Fibroblast of skin of abdomen (primary cell): Measurements from ENCODE around the gene HERPUD1.
A peak's percentile ranks its signal among the peaks of the same experiment; 100 is the strongest.
"Not testable (repeated sequence)": the region's sequence is repeated elsewhere in the genome, so short reads cannot be mapped to it uniquely, and the experiment has no call there.

Experiments
- DNase-seq: peaks from one replicate; pipeline ENCODE4 v3.0.0-alpha.2; 2013

Gene HERPUD1

GRCh38 chr16:56961851-56962281, 29.9 kb downstream of the HERPUD1 start, which contains the start of gene CETP:
TSS of gene CETP (plus strand) at chr16:56961950. CDS start at chr16:56961980, 30 bp downstream.
- no peak for DNase-seq

- DNase-seq, result peak; percentile 63
Measured at GRCh38 chr16:56964243-56965148, 32.6 kb downstream of the HERPUD1 start.

- DNase-seq, result no peak
Measured at GRCh38 chr16:56965149-56966092, 33.5 kb downstream of the HERPUD1 start.

DNA sequence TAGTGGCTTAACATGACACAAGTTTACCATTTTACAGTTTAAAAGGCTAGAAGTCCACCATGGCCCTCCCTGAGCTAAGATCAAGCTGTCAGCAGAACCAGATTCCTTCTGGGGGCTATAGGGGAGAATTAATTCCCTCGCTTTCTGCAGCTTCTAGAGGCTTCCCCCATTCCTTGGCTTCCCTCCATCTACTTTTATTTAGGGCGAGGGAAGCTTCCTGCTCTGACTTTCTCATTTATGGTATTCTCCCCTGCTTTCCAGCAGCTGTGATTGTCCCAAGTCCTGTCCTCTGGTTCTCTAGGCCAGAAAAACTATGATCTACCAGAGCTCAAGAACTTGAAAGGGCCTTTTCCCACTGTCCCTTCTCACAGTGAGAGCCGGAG, 34.1 kb downstream of the HERPUD1 start:
- DNase-seq, result no peak

- DNase-seq, result peak; percentile 47
Measured at GRCh38 chr16:56967733-56968132, 35.8 kb downstream of the HERPUD1 start.

DNA sequence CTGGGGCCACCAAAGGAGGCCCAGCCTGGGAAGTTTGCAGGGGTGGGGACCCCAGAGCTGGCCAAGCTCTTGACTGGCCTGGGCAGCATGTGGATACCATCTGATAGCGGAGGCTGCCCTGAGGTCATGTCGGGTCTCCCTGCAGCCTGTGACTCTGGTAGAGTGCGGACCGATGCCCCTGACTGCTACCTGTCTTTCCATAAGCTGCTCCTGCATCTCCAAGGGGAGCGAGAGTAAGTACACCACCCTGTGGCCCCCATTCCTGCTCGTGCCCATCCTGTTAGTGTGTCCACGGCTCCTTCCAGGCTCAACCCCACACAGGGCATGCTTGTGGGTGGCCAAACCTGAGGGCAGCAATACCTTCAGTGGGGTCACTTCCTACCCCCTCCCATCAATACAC, 37.8 kb downstream of the HERPUD1 start:
- no peak for DNase-seq

GRCh38 chr16:56970934-56971767, 39.2 kb downstream of the HERPUD1 start:
- DNase-seq, result no peak

GRCh38 chr16:56971768-56972043, 39.8 kb downstream of the HERPUD1 start:
- no peak for DNase-seq

DNA sequence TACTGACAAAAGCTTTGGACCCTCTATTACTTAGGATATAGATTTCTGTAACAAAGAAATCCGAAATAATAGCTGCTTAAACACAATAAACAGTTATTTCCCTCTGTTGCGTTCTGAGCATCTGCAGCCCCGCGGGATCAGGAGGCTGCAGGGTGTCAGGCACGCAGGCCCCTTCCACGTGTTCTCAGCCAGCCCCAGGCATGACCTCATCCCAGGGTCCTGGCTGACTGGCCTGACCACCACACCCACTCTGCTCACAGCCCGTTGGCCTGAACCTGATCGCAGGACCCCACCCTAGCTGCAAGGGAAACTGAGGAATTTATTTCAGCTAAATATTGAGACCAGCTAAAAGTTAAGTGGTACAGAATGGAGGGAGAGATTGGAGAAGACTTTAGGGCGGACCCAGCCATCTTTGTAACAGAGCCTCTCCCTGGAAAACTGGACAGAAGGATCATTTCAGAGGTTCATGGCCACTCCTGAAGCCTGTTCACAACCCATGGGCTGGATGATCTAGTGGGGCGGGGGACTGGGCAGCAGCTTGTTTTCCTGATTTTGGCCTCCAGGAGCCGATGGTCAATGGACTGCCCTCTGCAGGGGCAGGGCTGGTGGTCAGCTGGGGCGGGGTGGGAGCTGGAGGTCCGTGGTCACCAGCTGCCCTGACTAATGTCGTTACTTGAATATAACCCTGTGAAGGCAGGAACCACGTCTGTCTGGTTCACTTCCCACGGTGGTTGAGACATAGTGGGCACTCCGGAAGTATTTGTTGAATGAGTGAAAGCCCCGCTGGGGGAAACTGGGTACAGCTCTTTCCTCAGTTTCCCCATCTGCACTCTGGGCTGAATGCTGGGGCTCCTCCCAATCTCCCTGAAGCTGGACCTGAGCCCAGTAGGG, 40.7 kb downstream of the HERPUD1 start:
- no peak for DNase-seq

GRCh38 chr16:56973294-56973689, 41.4 kb downstream of the HERPUD1 start:
- no peak for DNase-seq

DNA sequence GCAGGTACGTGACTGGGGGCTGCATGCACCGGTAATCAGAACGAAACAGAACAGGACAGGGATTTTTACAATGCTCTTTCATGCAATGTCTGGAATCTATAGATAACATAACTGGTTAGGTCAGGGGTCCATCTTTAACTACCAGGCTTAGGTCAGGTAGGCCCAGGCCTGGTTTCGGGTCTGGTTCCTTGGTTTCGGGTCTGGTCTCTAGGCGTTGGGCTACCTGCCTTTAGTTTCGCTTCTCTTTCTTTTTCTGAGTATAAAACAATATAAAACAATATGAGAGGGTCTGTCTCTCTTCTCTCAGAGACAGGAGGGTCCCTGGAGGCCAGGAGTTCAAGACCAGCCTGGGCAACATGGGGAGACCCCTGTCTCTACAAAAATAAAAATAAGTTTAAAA, 42.0 kb downstream of the HERPUD1 start:
- DNase-seq, result not testable (repeated sequence)

DNA sequence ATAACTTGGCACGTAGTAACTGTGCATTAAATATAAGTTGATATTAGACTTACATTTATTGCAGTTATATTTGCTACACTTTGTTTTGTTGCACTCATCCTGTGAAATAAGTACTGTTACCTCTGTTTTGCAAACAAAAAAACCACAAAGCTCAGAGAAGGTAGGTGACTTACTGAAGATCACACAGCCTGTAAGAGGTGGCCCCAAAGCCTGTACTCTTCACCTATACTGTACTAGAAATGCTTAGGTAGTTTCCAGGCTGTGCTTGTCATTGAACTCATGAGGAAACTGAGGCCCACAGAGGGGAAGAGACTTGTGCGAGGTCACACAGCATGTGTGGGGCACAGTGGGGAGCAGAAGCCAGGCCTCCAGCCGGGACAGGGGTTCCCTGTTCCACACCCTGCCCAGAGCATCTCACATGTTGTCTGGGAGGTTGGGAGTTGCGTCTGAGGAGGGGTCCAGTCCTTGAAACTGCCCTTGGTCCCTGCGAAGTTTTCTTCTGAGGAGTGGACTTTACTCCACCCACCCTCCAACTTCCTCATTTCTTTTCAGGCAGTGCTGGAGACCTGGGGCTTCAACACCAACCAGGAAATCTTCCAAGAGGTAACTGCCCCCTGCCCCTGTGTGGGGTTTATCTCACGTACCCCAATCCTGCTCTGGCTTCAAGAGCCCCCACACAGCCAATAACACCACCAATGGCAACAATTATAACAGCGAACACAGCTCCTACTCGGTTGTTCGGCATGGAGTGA, 42.8 kb downstream of the HERPUD1 start:
- no peak for DNase-seq

- no peak for DNase-seq
Measured at GRCh38 chr16:56975714-56976113, 43.8 kb downstream of the HERPUD1 start.

DNA sequence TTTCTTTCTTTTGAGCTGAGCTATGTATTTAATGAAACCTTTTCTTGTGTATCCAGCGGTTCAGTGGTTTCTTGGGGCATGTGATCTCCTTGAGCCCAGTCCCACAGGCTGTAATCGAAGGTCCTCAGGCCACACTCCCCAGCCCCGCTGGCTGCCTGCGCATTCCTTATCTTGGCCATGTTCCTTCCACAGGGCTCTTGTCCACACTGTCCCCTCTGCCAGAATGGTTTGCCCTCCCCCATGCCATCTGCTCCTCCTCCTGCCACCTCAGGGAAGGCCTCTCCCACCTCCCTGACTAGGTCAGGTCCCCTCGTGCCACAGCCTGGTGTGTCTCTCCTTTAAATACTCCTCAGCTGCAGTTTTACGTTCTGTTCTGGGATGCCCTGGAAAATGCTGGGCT, 45.3 kb downstream of the HERPUD1 start:
- no peak for DNase-seq

DNA sequence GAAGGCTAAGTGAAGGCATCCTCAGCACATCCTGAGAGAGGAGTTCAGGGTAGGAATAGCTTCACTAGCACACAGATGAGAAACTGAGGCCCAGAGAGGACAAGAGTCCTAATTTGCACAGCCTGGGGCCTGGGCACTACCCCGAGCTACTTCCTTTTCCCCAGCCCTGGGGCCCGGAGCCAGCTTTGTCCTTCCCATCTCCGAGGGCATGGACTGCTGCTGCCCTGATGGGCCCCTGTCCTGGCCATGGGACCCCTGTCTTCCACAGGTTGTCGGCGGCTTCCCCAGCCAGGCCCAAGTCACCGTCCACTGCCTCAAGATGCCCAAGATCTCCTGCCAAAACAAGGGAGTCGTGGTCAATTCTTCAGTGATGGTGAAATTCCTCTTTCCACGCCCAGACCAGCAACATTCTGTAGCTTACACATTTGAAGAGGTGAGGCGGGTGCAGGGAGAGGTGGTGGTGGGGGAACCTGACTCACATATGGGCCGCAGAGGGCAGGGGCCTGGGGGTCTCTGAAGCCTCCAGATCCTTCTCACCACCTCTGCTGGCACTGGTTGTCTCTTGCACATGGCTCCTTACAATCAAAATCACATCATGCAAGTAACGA, 46.0 kb downstream of the HERPUD1 start:
- no peak for DNase-seq

DNA sequence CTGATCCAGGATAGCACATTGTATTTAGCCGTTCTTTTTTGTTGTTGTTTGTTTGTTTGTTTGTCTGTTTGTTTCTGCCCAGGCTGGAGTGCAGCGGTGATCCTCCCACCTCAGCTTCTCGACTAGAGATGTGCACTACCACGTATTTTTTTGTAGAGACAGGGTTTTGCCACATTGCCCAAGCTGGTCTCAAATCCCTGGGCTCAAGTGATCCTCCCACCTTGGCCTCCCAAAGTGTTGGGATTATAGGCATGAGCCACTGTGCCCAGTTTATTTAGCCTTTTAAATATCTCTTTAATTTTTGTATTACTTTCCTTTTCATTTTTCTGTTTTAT, 48.2 kb downstream of the HERPUD1 start:
- DNase-seq, result no peak

- no peak for DNase-seq
Measured at GRCh38 chr16:56980792-56981724, 49.1 kb downstream of the HERPUD1 start.

DNA sequence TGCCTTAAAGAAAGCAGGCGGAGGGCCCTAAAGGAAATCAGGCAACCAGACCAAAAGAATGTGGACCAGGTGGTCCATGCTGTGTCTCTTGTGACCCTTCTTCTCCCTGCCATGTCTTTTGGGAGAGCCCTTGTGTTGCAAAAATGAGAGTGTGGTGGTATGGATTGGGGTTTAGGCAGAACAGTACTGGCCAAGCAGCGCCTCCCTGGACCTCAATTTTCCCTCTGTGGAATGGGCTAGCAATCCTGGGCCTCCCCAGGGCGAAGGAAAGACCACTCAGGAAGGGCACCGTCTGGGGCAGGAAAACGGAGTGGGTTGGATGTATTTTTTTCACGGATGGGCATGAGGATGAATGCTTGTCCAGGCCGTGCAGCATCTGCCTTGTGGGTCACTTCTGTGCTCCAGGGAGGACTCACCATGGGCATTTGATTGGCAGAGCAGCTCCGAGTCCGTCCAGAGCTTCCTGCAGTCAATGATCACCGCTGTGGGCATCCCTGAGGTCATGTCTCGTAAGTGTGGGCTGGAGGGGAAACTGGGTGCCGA, 49.9 kb downstream of the HERPUD1 start:
- no peak for DNase-seq

- no peak for DNase-seq
Measured at GRCh38 chr16:56982695-56983094, 50.8 kb downstream of the HERPUD1 start.
